MM.1S (cell line): ENCODE results near the gene CDH2.

Experiments used
- CTCF ChIP-seq: fragments of 300-600 bp; sonication (generic); IDR thresholded peaks from 2 replicates; pipeline ENCODE4 v1.5.1; 2016; ENCODE audit warnings: antibody characterized with exemption, low read length, mixed read lengths
- EZH2 ChIP-seq: fragments of 300-600 bp; sonication (generic); optimal IDR thresholded peaks from 2 replicates; pipeline ENCODE3; 2017; ENCODE audit warnings: low read depth, mild to moderate bottlenecking, antibody characterized with exemption, low read length, mixed read lengths

- TF ChIP-seq EZH2 (no peak), CTCF (no peak)
These were observed 25.5 kb downstream of the CDH2 start for GRCh38 chr18:28151434-28151833.
